ENCODE results near the gene MRPS15.

MRPS15 gene

GRCh38 chr1:36419569-36419968 lies 44.6 kb downstream of the MRPS15 start:
- H3K27me3 ChIP-seq (ENCODE audit: insufficient read depth, low read length): no peaks in the 10 kb centered on the region
- H2AFZ ChIP-seq (ENCODE audit: low read depth, low read length): no peak overlapping the region
- peaks cover 4% of the 10 kb centered on the region for H3K4me1 ChIP-seq (ENCODE audit: insufficient read depth, low read length)
- no peak overlapping the region for H3K4me3 ChIP-seq (ENCODE audit: low read length)
- H3K9me3 ChIP-seq (ENCODE audit: low read length): no peaks in the 10 kb centered on the region
- peaks cover 36% of the 10 kb centered on the region for H3K36me3 ChIP-seq (ENCODE audit: insufficient read depth, low read length)

- Histone ChIP-seq H3K36me3 (ENCODE audit: insufficient read depth, low read length) (peaks cover 34% of the 10 kb centered on the region), H3K4me3 (ENCODE audit: low read length) (no peak overlapping the region), H3K27me3 (ENCODE audit: insufficient read depth, low read length) (no peaks in the 10 kb centered on the region), H3K4me1 (ENCODE audit: insufficient read depth, low read length) (peaks cover 4% of the 10 kb centered on the region), H3K9me3 (ENCODE audit: low read length) (no peaks in the 10 kb centered on the region), H2AFZ (ENCODE audit: low read depth, low read length) (no peak overlapping the region)
Observed at GRCh38 chr1:36419140-36419539, 45.0 kb downstream of the MRPS15 start.

- no peak overlapping the region for H3K4me3 ChIP-seq (ENCODE audit: low read length)
- no peaks in the 10 kb centered on the region for H3K27me3 ChIP-seq (ENCODE audit: insufficient read depth, low read length)
- no peak overlapping the region for H2AFZ ChIP-seq (ENCODE audit: low read depth, low read length)
- no peaks in the 10 kb centered on the region for H3K9me3 ChIP-seq (ENCODE audit: low read length)
- peaks cover 34% of the 10 kb centered on the region for H3K36me3 ChIP-seq (ENCODE audit: insufficient read depth, low read length)
- peaks cover 4% of the 10 kb centered on the region for H3K4me1 ChIP-seq (ENCODE audit: insufficient read depth, low read length)
Observed at GRCh38 chr1:36417931-36418330, 46.3 kb downstream of the MRPS15 start.

GRCh38 chr1:36415661-36416326 lies 48.4 kb downstream of the MRPS15 start:
- no peaks in the 10 kb centered on the region for H3K27me3 ChIP-seq (ENCODE audit: insufficient read depth, low read length)
- peaks cover 4% of the 10 kb centered on the region for H3K4me1 ChIP-seq (ENCODE audit: insufficient read depth, low read length)
- H3K36me3 ChIP-seq (ENCODE audit: insufficient read depth, low read length): peaks cover 22% of the 10 kb centered on the region
- H3K4me3 ChIP-seq (ENCODE audit: low read length): no peak overlapping the region
- no peak overlapping the region for H2AFZ ChIP-seq (ENCODE audit: low read depth, low read length)
- no peaks in the 10 kb centered on the region for H3K9me3 ChIP-seq (ENCODE audit: low read length)

DNA sequence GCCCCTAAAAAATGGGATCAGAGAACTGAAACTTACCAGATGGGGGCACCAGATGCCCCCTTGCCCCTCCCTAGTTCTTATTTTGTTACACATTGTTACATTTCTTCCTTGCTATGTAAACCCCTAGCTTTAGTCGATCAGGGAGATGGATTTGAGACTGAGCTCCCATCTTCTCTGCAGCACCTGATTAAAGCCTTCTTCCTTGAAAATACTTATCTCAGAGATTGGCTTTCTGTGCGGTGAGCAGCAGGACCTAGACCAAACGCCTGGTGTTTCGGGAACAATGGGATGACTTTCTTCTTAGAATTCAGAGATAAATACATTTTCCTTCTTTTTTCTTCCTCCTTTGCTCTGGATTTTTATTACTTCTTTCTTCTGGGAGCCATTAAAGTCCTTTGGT lies 49.8 kb downstream of the MRPS15 start:
- no peak overlapping the region for H3K4me3 ChIP-seq (ENCODE audit: low read length)
- H3K27me3 ChIP-seq (ENCODE audit: insufficient read depth, low read length): no peaks in the 10 kb centered on the region
- H3K36me3 ChIP-seq (ENCODE audit: insufficient read depth, low read length): peaks cover 27% of the 10 kb centered on the region
- H3K4me1 ChIP-seq (ENCODE audit: insufficient read depth, low read length): no peaks in the 10 kb centered on the region
- H3K9me3 ChIP-seq (ENCODE audit: low read length): no peaks in the 10 kb centered on the region
- no peak overlapping the region for H2AFZ ChIP-seq (ENCODE audit: low read depth, low read length)

- H3K9me3 ChIP-seq (ENCODE audit: low read length): no peaks in the 10 kb centered on the region
- H3K36me3 ChIP-seq (ENCODE audit: insufficient read depth, low read length): peaks cover 17% of the 10 kb centered on the region
- H3K4me3 ChIP-seq (ENCODE audit: low read length): no peak overlapping the region
- H2AFZ ChIP-seq (ENCODE audit: low read depth, low read length): no peak overlapping the region
- H3K27me3 ChIP-seq (ENCODE audit: insufficient read depth, low read length): no peaks in the 10 kb centered on the region
- no peaks in the 10 kb centered on the region for H3K4me1 ChIP-seq (ENCODE audit: insufficient read depth, low read length)
Observed at GRCh38 chr1:36411674-36412648, 52.2 kb downstream of the MRPS15 start.

DNA sequence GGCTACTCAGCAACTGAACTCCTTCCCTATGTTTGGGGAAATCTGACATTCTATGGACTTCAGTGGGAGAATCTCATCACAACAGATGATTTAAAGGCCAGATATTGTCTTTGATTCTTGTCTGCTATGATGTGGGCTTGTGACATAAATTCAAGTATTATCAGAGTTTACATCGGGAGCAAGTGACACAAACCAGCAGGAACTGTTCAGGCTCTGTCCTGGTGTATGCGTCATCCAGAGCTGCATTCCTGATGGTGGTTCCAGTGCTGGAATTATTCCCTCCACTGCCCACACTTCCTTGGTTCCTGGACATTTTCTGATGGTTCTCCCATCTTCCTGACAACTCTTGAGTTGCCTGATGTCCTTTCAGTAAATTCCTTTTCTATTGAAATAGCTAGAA lies 55.7 kb downstream of the MRPS15 start:
- no peaks in the 10 kb centered on the region for H3K9me3 ChIP-seq (ENCODE audit: low read length)
- H3K4me1 ChIP-seq (ENCODE audit: insufficient read depth, low read length): no peaks in the 10 kb centered on the region
- peaks cover 20% of the 10 kb centered on the region for H3K36me3 ChIP-seq (ENCODE audit: insufficient read depth, low read length)
- H2AFZ ChIP-seq (ENCODE audit: low read depth, low read length): no peak overlapping the region
- no peak overlapping the region for H3K4me3 ChIP-seq (ENCODE audit: low read length)
- no peaks in the 10 kb centered on the region for H3K27me3 ChIP-seq (ENCODE audit: insufficient read depth, low read length)

DNA sequence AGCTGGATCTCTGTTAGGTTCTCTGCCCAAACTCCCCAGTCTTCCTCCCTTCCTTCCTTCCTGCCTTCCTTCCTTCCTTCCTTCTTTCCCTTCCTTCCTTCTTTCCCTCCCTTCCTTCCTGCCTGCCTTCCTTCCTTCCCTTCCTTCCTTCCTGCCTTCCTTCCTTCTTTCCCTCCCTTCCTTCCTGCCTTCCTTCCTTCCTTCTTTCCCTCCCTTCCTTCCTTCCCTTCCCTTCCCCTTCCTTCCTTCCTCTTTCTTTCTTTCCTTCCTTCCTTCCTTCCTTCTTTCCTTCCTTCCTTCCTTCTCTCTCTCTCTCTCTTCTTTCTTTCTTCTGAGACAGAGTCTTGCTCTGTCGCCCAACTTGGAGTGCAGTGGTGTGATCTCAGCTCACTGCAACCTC lies 57.7 kb downstream of the MRPS15 start:
- H3K9me3 ChIP-seq (ENCODE audit: low read length): no peaks in the 10 kb centered on the region
- peaks cover 8% of the 10 kb centered on the region for H3K4me1 ChIP-seq (ENCODE audit: insufficient read depth, low read length)
- H3K27me3 ChIP-seq (ENCODE audit: insufficient read depth, low read length): no peaks in the 10 kb centered on the region
- H2AFZ ChIP-seq (ENCODE audit: low read depth, low read length): no peak overlapping the region
- H3K36me3 ChIP-seq (ENCODE audit: insufficient read depth, low read length): peaks cover 20% of the 10 kb centered on the region
- no peak overlapping the region for H3K4me3 ChIP-seq (ENCODE audit: low read length)

All from neuron (in vitro differentiated cells).